Measurements from ENCODE around the gene APOB. TPM values are rescaled to one million over a fixed set of nuclear protein-coding genes. Genes with fewer than 3 reads are reported as not detected.
"Not testable (repeated sequence)": the region's sequence is repeated elsewhere in the genome, so short reads cannot be mapped to it uniquely, and the experiment has no call there.

The APOB gene
- total RNA-seq, 4 donors from 2014 or later = 0.05 to 8.8 (median 2.3) TPM

GRCh38 chr2:21032338-21033236, 11.3 kb downstream of the APOB start:
- intact Hi-C loops (cut with DNase I; ENCODE audit: low total_unique reads) = no loop called here
- no peaks in the 10 kb centered on the region for H3K36me3 ChIP-seq
- no peak for DNase-seq

GRCh38 chr2:21030983-21031968, 12.6 kb downstream of the APOB start:
- H3K4me1 ChIP-seq = no peaks in the 10 kb centered on the region
- H3K4me3 ChIP-seq = no peak overlapping the region
- intact Hi-C loops (cut with DNase I; ENCODE audit: low total_unique reads) = no loop called here
- no peak for ATAC-seq
- H3K27me3 ChIP-seq = no peaks in the 10 kb centered on the region
- H3K36me3 ChIP-seq = no peaks in the 10 kb centered on the region
- in situ Hi-C loops (cut with MboI; ENCODE audit: low sequenced_read_pairs in 4 of 4) = no loop called here
- no peak for DNase-seq
- no peak overlapping the region for H3K27ac ChIP-seq
- TF ChIP-seq, protein P1, sequence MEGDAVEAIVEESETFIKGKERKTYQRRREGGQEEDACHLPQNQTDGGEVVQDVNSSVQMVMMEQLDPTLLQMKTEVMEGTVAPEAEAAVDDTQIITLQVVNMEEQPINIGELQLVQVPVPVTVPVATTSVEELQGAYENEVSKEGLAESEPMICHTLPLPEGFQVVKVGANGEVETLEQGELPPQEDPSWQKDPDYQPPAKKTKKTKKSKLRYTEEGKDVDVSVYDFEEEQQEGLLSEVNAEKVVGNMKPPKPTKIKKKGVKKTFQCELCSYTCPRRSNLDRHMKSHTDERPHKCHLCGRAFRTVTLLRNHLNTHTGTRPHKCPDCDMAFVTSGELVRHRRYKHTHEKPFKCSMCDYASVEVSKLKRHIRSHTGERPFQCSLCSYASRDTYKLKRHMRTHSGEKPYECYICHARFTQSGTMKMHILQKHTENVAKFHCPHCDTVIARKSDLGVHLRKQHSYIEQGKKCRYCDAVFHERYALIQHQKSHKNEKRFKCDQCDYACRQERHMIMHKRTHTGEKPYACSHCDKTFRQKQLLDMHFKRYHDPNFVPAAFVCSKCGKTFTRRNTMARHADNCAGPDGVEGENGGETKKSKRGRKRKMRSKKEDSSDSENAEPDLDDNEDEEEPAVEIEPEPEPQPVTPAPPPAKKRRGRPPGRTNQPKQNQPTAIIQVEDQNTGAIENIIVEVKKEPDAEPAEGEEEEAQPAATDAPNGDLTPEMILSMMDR (IDR thresholded peaks at IDR 0.05 in 4 of 5, conservative IDR thresholded peaks at IDR 0.05 in 1 of 5) = no peak
- no peak for TF ChIP-seq POLR2A (IDR thresholded peaks at IDR 0.05)
- H3K9me3 ChIP-seq = no peaks in the 10 kb centered on the region

More at GRCh38 chr2:21032338-21033236, 11.3 kb downstream of the APOB start:
- in situ Hi-C loops (cut with MboI; ENCODE audit: low sequenced_read_pairs in 4 of 4) = no loop called here
- H3K9me3 ChIP-seq = no peaks in the 10 kb centered on the region
- no peak for TF ChIP-seq POLR2A (IDR thresholded peaks at IDR 0.05)
- TF ChIP-seq, protein P1 (IDR thresholded peaks at IDR 0.05 in 4 of 5, conservative IDR thresholded peaks at IDR 0.05 in 1 of 5) = no peak
- H3K4me1 ChIP-seq = no peaks in the 10 kb centered on the region
- no peak overlapping the region for H3K27ac ChIP-seq
- no peak for ATAC-seq
- H3K27me3 ChIP-seq = no peaks in the 10 kb centered on the region
- no peak overlapping the region for H3K4me3 ChIP-seq

DNA sequence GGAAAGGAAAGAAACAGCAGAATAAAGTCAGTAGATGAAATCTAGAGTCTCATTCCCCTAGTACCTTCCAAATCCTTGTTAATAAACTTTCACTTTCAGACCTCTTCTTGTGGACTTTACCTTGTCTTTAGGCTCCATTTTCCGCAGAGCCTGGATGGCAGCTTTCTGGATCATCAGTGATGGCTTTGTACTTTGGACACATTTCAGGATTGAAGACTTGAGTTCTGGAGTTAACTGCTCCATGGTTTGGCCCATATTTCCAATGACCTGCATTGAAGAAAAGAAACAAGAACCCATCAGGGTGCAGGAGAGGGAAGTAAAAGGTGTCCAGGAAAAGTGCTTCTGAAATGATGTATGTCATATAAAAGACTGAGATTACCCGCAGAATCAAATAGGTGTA, 14.4 kb downstream of the APOB start:
- intact Hi-C loops (cut with DNase I; ENCODE audit: low total_unique reads) (no loop called here), in situ Hi-C loops (cut with MboI; ENCODE audit: low sequenced_read_pairs in 4 of 4) (no loop called here)
- Histone ChIP-seq H3K27ac (no peak overlapping the region), H3K9me3 (no peaks in the 10 kb centered on the region), H3K27me3 (no peaks in the 10 kb centered on the region), H3K4me1 (no peaks in the 10 kb centered on the region), H3K36me3 (no peaks in the 10 kb centered on the region), H3K4me3 (no peak overlapping the region)
- TF ChIP-seq POLR2A (IDR thresholded peaks at IDR 0.05) = no peak
- TF ChIP-seq, protein P1 (IDR thresholded peaks at IDR 0.05 in 4 of 5, conservative IDR thresholded peaks at IDR 0.05 in 1 of 5) = no peak
- ATAC-seq = no peak
- no peak for DNase-seq

DNA sequence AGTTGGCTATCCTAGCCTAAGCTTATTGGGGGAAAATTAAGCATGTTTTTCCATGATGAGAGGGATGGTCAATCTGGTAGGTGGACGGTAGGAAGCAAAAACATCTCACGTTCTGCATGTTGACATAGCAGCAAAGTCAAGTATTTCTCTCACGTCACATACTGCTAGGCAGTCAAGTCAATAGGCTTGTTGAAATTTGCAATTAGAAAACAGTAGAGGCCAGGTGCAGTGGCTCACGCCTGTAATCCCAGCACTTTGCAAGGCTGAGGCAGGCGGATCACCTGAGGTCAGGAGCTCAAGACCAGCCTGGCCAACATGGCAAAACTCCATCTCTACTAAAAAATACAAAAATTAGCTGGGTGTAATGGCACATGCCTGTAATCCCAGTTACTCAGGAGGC, 14.9 kb downstream of the APOB start:
- H3K9me3 ChIP-seq; H3K36me3 ChIP-seq; intact Hi-C loops (cut with DNase I; ENCODE audit: low total_unique reads); H3K4me3 ChIP-seq; ATAC-seq; H3K27ac ChIP-seq; in situ Hi-C loops (cut with MboI; ENCODE audit: low sequenced_read_pairs in 4 of 4); DNase-seq; H3K4me1 ChIP-seq; H3K27me3 ChIP-seq: not testable (repeated sequence)

All from gastrocnemius medialis (tissue), 4 donors.